Trophoblast cell (in vitro differentiated cells and primary cell): ENCODE results near the gene SLC35G6.

ENCODE experiments used
- DNase-seq, 2 donors: peaks; one replicate each; pipeline ENCODE4 v3.0.0-alpha.2; 2016
- H2AFZ ChIP-seq: 2 replicates; pipeline ENCODE4 v1.6.1; 2013; ENCODE audit warnings: low read length, moderate library complexity, mild to moderate bottlenecking; ENCODE audit not compliant: insufficient read depth, poor library complexity
- H2AK5ac ChIP-seq: 2 replicates; pipeline ENCODE4 v1.6.1; 2013; ENCODE audit warnings: mild to moderate bottlenecking, low read length
- H2BK120ac ChIP-seq: 2 replicates; pipeline ENCODE4 v1.6.1; 2013; ENCODE audit warnings: low read length, mild to moderate bottlenecking, moderate library complexity; ENCODE audit not compliant: insufficient read depth, poor library complexity
- H2BK12ac ChIP-seq: 2 replicates; pipeline ENCODE4 v1.6.1; 2013; ENCODE audit warnings: mild to moderate bottlenecking, low read length, moderate library complexity
- H2BK5ac ChIP-seq: 2 replicates; pipeline ENCODE4 v1.6.1; 2013; ENCODE audit warnings: low read length, low read depth, moderate library complexity, mild to moderate bottlenecking; ENCODE audit not compliant: poor library complexity
- H3K14ac ChIP-seq: 2 replicates; pipeline ENCODE4 v1.6.1; 2013; ENCODE audit warnings: mild to moderate bottlenecking, low read length
- H3K18ac ChIP-seq: 2 replicates; pipeline ENCODE4 v1.6.1; 2013; ENCODE audit warnings: mild to moderate bottlenecking, low read length
- H3K23ac ChIP-seq: 2 replicates; pipeline ENCODE4 v1.6.1; 2013; ENCODE audit warnings: low read length
- H3K27ac ChIP-seq: 2 replicates; pipeline ENCODE4 v1.5.1; 2013; ENCODE audit warnings: low read depth, mild to moderate bottlenecking, inconsistent platforms, low read length, moderate library complexity
- H3K27me3 ChIP-seq: 2 replicates; pipeline ENCODE4 v1.6.1; 2013; ENCODE audit warnings: inconsistent platforms, mild to moderate bottlenecking, low read length, moderate library complexity; ENCODE audit not compliant: insufficient read depth
- H3K36me3 ChIP-seq, 2 experiments: 1 replicate in 1 of 2; 2 replicates in 1 of 2; pipeline ENCODE4 v1.6.1; 2013; ENCODE audit warnings: low read length in 2 of 2, mild to moderate bottlenecking in 2 of 2, moderate library complexity in 1 of 2; ENCODE audit not compliant: insufficient read depth in 2 of 2, control insufficient read depth in 1 of 2
- H3K4ac ChIP-seq: 2 replicates; pipeline ENCODE4 v1.6.1; 2013; ENCODE audit warnings: low read depth, mild to moderate bottlenecking, low read length, moderate library complexity
- H3K4me1 ChIP-seq, 2 experiments: 1 replicate in 1 of 2; 2 replicates in 1 of 2; pipeline ENCODE4 v1.6.1; 2013; ENCODE audit warnings: low read length in 2 of 2, mild to moderate bottlenecking in 2 of 2, moderate library complexity in 1 of 2; ENCODE audit not compliant: insufficient read depth in 2 of 2, control insufficient read depth in 1 of 2
- H3K4me2 ChIP-seq: 2 replicates; pipeline ENCODE4 v1.6.1; 2013; ENCODE audit warnings: inconsistent platforms, mild to moderate bottlenecking, low read length, moderate library complexity
- H3K4me3 ChIP-seq: 2 replicates; pipeline ENCODE4 v1.5.1; 2013; ENCODE audit warnings: mild to moderate bottlenecking, low read depth, low read length, inconsistent platforms
- H3K79me1 ChIP-seq: one replicate; pipeline ENCODE4 v1.6.1; 2013; ENCODE audit warnings: low read length
- H3K79me2 ChIP-seq: 2 replicates; pipeline ENCODE4 v1.6.1; 2013; ENCODE audit warnings: low read length, mild to moderate bottlenecking; ENCODE audit not compliant: control insufficient read depth, insufficient read depth, poor library complexity
- H3K9ac ChIP-seq: 2 replicates; pipeline ENCODE4 v1.6.1; 2013; ENCODE audit warnings: mild to moderate bottlenecking, low read length
- H3K9me3 ChIP-seq: 2 replicates; pipeline ENCODE4 v1.6.1; 2013; ENCODE audit warnings: low read depth, mild to moderate bottlenecking, control low read depth, inconsistent platforms, low read length; ENCODE audit not compliant: insufficient read depth
- H4K12ac ChIP-seq: 2 replicates; pipeline ENCODE4 v1.6.1; 2013; ENCODE audit warnings: low read depth, mild to moderate bottlenecking, low read length, moderate library complexity
- H4K8ac ChIP-seq: 2 replicates; pipeline ENCODE4 v1.6.1; 2013; ENCODE audit warnings: low read depth, mild to moderate bottlenecking, low read length, moderate library complexity
- H4K91ac ChIP-seq: one replicate; pipeline ENCODE4 v1.6.1; 2013; ENCODE audit warnings: low read depth, mild to moderate bottlenecking, low read length, moderate library complexity
- whole genome bisulfite sequencing: extraction: QIAGEN DNeasy Blood & Tissue Kit; methylation state at CpG from one replicate; pipeline ENCODE4 v1.1.7; 2013; ENCODE audit warnings: missing lambda C conversion rate; ENCODE audit not compliant: insufficient read length, insufficient coverage; ENCODE audit errors: extremely low coverage; 5-methylcytosine and 5-hydroxymethylcytosine counted together

SLC35G6 gene

DNA sequence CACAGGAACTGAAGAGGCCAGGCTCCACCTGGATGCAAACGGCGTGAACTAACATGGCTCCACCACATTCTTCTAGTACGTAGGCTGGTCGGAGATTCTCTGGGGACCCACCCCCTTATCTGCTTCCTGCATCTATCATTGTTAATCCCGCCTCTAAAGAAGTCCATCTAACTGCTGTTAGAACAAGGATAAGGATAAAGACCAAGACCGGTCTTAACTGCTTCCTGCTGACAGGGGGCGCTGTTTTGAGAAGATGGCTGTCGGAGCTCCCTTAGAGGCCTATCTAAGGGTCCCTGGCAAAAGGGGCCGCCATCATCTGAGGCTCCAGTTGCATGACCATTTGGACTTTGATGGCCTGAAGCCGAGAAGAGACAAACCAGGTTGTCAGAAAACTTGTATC is 41.8 kb downstream of the SLC35G6 start:
- Histone ChIP-seq H2BK120ac (no peak overlapping the region), H3K4me3 (no peak overlapping the region), H3K27ac (no peak overlapping the region), H2BK12ac (no peak overlapping the region), H3K9me3 (peaks cover under 1% of the 10 kb centered on the region), H4K8ac (no peak overlapping the region), H3K27me3 (no peaks in the 10 kb centered on the region), H2AK5ac (no peak overlapping the region), H4K91ac (no peak overlapping the region), H2BK5ac (no peak overlapping the region), H3K9ac (no peak overlapping the region), H3K4ac (no peak overlapping the region), H3K18ac (no peak overlapping the region), H3K4me2 (no peak overlapping the region), H3K4me1 (no peaks in the 10 kb centered on the region), H3K79me1 (no peaks in the 10 kb centered on the region), H2AFZ (no peak overlapping the region), H3K79me2 (no peaks in the 10 kb centered on the region), H4K12ac (no peak overlapping the region), H3K36me3 (no peaks in the 10 kb centered on the region), H3K23ac (no peak overlapping the region), H3K14ac (no peak overlapping the region)
- peak in 1 of 2 donors; percentile 26 for DNase-seq
- no CpG with 5 or more reads among the region's 10 CpGs for WGBS

- H3K14ac ChIP-seq: no peak overlapping the region
- no peak overlapping the region for H2AFZ ChIP-seq
- no peak for DNase-seq
- peaks cover 7% of the 10 kb centered on the region for H3K9me3 ChIP-seq
- H3K79me1 ChIP-seq: no peaks in the 10 kb centered on the region
- no peaks in the 10 kb centered on the region for H3K79me2 ChIP-seq
- no peak overlapping the region for H4K12ac ChIP-seq
- H2BK120ac ChIP-seq: no peak overlapping the region
- H3K4me1 ChIP-seq: no peaks in the 10 kb centered on the region
- no peak overlapping the region for H2BK12ac ChIP-seq
- H3K23ac ChIP-seq: no peak overlapping the region
- no peak overlapping the region for H2AK5ac ChIP-seq
- H4K8ac ChIP-seq: no peak overlapping the region
- no peak overlapping the region for H3K27ac ChIP-seq
- H3K4me3 ChIP-seq: no peak overlapping the region
- H3K36me3 ChIP-seq: no peaks in the 10 kb centered on the region
- H3K4ac ChIP-seq: no peak overlapping the region
- no peak overlapping the region for H4K91ac ChIP-seq
- H3K27me3 ChIP-seq: no peaks in the 10 kb centered on the region
- no peak overlapping the region for H2BK5ac ChIP-seq
- H3K18ac ChIP-seq: no peak overlapping the region
- no peak overlapping the region for H3K4me2 ChIP-seq
- no peak overlapping the region for H3K9ac ChIP-seq
Measured at GRCh38 chr17:7528842-7529241, 47.6 kb downstream of the SLC35G6 start.

GRCh38 chr17:7530023-7530900 is 49.0 kb downstream of the SLC35G6 start:
- Histone ChIP-seq H3K27me3 (no peaks in the 10 kb centered on the region), H4K91ac (no peak overlapping the region), H3K9ac (no peak overlapping the region), H4K12ac (no peak overlapping the region), H3K27ac (no peak overlapping the region), H4K8ac (no peak overlapping the region), H3K18ac (no peak overlapping the region), H2AK5ac (no peak overlapping the region), H3K4me2 (no peak overlapping the region), H3K23ac (no peak overlapping the region), H3K9me3 (peaks cover 9% of the 10 kb centered on the region), H3K4ac (no peak overlapping the region), H2BK12ac (no peak overlapping the region), H3K4me3 (no peak overlapping the region), H3K14ac (no peak overlapping the region), H3K79me2 (no peaks in the 10 kb centered on the region), H2BK5ac (no peak overlapping the region), H3K79me1 (no peaks in the 10 kb centered on the region), H2AFZ (no peak overlapping the region), H3K36me3 (no peaks in the 10 kb centered on the region), H2BK120ac (no peak overlapping the region), H3K4me1 (no peaks in the 10 kb centered on the region)
- DNase-seq: no peak
- WGBS: no CpG with 5 or more reads among the region's 6 CpGs
